ENCODE results near the gene DEFB118. TPM values are rescaled to one million over a fixed set of nuclear protein-coding genes. Genes with fewer than 3 reads are reported as not detected.

Gene DEFB118
- total RNA-seq, 2 experiments from 2014 or later: not detected

DNA sequence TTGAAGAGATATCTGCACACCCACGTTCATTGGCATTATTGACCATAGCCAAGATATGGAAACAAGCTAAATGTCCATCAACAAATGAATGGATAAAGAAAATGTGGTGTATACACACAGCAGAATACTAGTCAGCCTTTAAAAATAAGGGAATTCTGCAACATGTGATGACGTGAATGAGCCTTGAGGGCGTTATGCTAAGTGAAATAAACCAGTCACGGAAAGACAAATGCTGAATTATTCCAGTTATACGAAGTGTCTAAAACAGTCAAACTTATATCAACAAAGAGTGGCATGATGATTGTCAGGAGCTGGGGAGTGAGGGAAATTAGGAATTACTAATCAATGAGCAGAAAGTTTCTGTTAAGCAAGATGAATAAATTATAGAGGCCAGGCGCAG lies 46.0 kb downstream of the DEFB118 start:
- CTCF ChIA-PET: interaction anchor here (0.8 kb wide), 1 partner anchor 16 kb away, joined by 6 read pairs; no protein-coding TSS in a partner anchor
- H3K27ac Mint-ChIP-seq: no peak overlapping the region
- no peaks in the 10 kb centered on the region for H3K4me1 Mint-ChIP-seq
- no peaks in the 10 kb centered on the region for H3K36me3 Mint-ChIP-seq (ENCODE audit: low read depth)
- POLR2A ChIA-PET: no interaction called here
- no peaks in the 10 kb centered on the region for H3K27me3 Mint-ChIP-seq
- H3K4me3 Mint-ChIP-seq: no peak overlapping the region
- no peaks in the 10 kb centered on the region for H3K9me3 Mint-ChIP-seq
- DNase-seq: no peak

DNA sequence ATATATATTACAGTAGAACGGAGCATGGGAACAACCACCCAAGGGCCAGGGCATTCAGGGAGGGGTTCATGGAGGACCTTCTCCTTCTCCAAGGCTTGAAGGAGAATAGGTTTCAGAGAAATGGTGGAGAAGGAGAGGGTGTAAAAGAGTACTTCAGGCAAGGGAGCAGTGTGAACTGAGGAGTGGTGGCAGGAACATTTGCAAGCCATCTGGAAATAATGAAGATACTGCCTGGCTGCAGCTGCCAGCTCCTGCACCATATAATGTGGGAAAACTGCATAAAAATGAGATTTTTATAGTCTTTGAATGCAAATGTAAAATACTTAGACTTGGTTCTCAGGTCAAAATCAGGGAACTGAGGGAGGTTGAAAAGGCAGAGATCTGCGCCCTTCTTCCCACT lies 47.3 kb downstream of the DEFB118 start:
- no peaks in the 10 kb centered on the region for H3K4me1 Mint-ChIP-seq
- POLR2A ChIA-PET: no interaction called here
- DNase-seq: no peak

DNA sequence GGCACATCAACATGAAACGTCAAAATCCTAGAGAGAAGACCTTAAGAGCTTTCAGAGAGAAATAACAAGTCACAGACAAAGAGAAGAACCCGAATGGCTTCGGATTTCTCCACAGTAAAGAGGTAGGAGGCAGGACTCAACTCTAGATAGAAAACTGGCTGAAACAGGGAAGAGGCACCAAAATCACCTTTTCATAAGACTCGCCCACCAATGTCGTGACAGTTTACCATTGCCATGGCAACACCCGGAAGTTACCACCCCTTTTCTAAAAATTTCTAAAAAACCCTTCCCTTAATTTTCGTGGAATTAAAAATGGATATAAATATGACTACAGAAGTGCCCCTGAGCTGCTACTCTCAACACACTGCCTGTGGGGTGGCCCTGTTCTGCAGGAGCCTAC lies 49.9 kb downstream of the DEFB118 start:
- Mint-ChIP-seq H3K9me3 (no peaks in the 10 kb centered on the region), H3K4me1 (no peaks in the 10 kb centered on the region), H3K27ac (no peak overlapping the region), H3K36me3 (ENCODE audit: low read depth) (no peaks in the 10 kb centered on the region), H3K4me3 (no peak overlapping the region), H3K27me3 (peaks cover 2% of the 10 kb centered on the region)
- CTCF ChIA-PET: no interaction called here
- DNase-seq: no peak
- POLR2A ChIA-PET: no interaction called here

More for the DNA sequence above, 47.3 kb downstream of the DEFB118 start:
- Mint-ChIP-seq H3K27ac (no peak overlapping the region), H3K36me3 (ENCODE audit: low read depth) (no peaks in the 10 kb centered on the region), H3K4me3 (no peak overlapping the region), H3K27me3 (no peaks in the 10 kb centered on the region), H3K9me3 (no peaks in the 10 kb centered on the region)
- CTCF ChIA-PET: no interaction called here

Other genes with a start within 250 kb of the DEFB118 start
- gene DEFB115, start 110.9 kb upstream of the DEFB118 start, total RNA-seq: not detected
- gene DEFB116, start 60.0 kb upstream of the DEFB118 start, total RNA-seq: not detected
- gene DEFB119, start 22.0 kb downstream of the DEFB118 start, total RNA-seq: not detected
- gene DEFB121, start 37.6 kb downstream of the DEFB118 start, total RNA-seq: not detected
- not detected for gene DEFB123, start 72.0 kb downstream of the DEFB118 start, total RNA-seq
- gene DEFB124, start 106.5 kb downstream of the DEFB118 start, total RNA-seq: not detected
- gene REM1, start 106.7 kb downstream of the DEFB118 start, total RNA-seq: not detected
- 100 to 1,000 TPM; 162 to 165 TPM for gene HM13, start 145.8 kb downstream of the DEFB118 start, total RNA-seq
- gene ID1, start 236.7 kb downstream of the DEFB118 start, total RNA-seq: under 1 TPM; 0.48 to 0.58 TPM

All from activated CD4-positive, alpha-beta memory T cell treated with anti-CD3 and anti-CD28 coated beads, Interleukin-2, amount 10 ng/mL, durations not matched to agents 7 days and 5 days (primary cell).